ENCODE data around the gene HDHD5. TPM values are rescaled to one million over a fixed set of nuclear protein-coding genes. Genes with fewer than 3 reads are reported as not detected.
A peak's percentile ranks its signal among the peaks of the same experiment; 100 is the strongest.

Gene HDHD5
- total RNA-seq, 1 donor from 2014 or later = 27.6 TPM

DNA sequence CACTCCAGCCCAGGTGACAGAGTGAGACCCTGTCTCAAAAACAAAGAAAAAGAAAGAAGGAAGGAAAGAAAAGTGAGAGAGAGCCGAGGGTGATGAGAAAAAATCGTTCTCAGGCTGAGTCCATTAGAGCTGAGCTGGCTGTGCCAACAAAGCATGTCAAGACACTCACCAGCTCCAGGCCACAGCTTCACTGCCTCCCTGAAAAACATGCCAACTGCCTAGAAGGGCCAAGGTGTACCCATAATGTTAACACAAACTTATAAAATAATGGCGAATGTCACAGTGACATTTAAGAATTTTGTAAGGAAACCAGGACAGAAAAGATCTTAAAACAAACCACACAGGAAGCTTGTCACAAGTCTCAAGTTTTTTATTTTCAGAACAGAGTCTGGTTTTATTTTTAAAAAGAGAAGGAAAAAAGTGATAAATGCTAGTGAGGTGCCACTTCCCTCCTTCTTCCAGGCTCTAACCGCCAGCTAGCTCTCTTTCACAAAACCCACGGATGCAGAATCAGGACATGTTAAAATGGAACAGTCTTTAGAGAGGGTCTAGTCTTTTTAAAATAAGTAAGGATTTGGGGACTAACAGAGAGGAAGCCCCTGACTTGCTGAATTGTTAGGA lies 43.0 kb downstream of the HDHD5 start:
- Histone ChIP-seq H3K4me3 (ENCODE audit: insufficient read depth, low read depth, low read length) (no peak overlapping the region), H3K79me2 (ENCODE audit: insufficient read depth, low read length) (no peaks in the 10 kb centered on the region), H3K27me3 (ENCODE audit: insufficient read depth, low read length) (peaks cover 6% of the 10 kb centered on the region), H3K27ac (ENCODE audit: low read depth, low read length) (no peak overlapping the region), H3K4me2 (ENCODE audit: low read length) (no peak overlapping the region), H4K20me1 (ENCODE audit: insufficient read depth, low read length) (peaks cover 9% of the 10 kb centered on the region), H2AFZ (ENCODE audit: low read depth, low read length) (no peak overlapping the region), H3K9ac (ENCODE audit: low read length) (no peak overlapping the region), H3K9me3 (ENCODE audit: insufficient read depth, low read depth, low read length) (no peaks in the 10 kb centered on the region), H3K36me3 (ENCODE audit: insufficient read depth, low read length) (no peaks in the 10 kb centered on the region), H3K4me1 (ENCODE audit: insufficient read depth, low read length) (no peaks in the 10 kb centered on the region)
- no peak for TF ChIP-seq EZH2 (IDR thresholded peaks at IDR 0.05; ENCODE audit: insufficient read depth, low read length)
- TF ChIP-seq, protein P1, sequence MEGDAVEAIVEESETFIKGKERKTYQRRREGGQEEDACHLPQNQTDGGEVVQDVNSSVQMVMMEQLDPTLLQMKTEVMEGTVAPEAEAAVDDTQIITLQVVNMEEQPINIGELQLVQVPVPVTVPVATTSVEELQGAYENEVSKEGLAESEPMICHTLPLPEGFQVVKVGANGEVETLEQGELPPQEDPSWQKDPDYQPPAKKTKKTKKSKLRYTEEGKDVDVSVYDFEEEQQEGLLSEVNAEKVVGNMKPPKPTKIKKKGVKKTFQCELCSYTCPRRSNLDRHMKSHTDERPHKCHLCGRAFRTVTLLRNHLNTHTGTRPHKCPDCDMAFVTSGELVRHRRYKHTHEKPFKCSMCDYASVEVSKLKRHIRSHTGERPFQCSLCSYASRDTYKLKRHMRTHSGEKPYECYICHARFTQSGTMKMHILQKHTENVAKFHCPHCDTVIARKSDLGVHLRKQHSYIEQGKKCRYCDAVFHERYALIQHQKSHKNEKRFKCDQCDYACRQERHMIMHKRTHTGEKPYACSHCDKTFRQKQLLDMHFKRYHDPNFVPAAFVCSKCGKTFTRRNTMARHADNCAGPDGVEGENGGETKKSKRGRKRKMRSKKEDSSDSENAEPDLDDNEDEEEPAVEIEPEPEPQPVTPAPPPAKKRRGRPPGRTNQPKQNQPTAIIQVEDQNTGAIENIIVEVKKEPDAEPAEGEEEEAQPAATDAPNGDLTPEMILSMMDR (IDR thresholded peaks at IDR 0.05; ENCODE audit: insufficient read depth, low read depth, low read length) = no peak
- Mint-ChIP-seq H3K4me3 (ENCODE audit: unreplicated experiment) (no peak overlapping the region), H3K9me3 (ENCODE audit: unreplicated experiment) (no peaks in the 10 kb centered on the region), H3K36me3 (ENCODE audit: low read depth, unreplicated experiment) (peaks cover 3% of the 10 kb centered on the region), H3K4me1 (ENCODE audit: low read depth, unreplicated experiment) (peaks cover 9% of the 10 kb centered on the region), H3K27ac (ENCODE audit: unreplicated experiment) (peak overlapping the region; percentile 20), H3K27me3 (ENCODE audit: low read depth, unreplicated experiment) (peaks cover 10% of the 10 kb centered on the region)
- DNase-seq (ENCODE audit: low read depth) (no peak), FAIRE-seq (no peak)

- peaks cover 5% of the 10 kb centered on the region for H3K36me3 Mint-ChIP-seq (ENCODE audit: low read depth, unreplicated experiment)
- no peak overlapping the region for H3K27ac Mint-ChIP-seq (ENCODE audit: unreplicated experiment)
- Histone ChIP-seq H3K36me3 (ENCODE audit: insufficient read depth, low read length) (no peaks in the 10 kb centered on the region), H3K4me1 (ENCODE audit: insufficient read depth, low read length) (no peaks in the 10 kb centered on the region), H3K79me2 (ENCODE audit: insufficient read depth, low read length) (no peaks in the 10 kb centered on the region), H3K9me3 (ENCODE audit: insufficient read depth, low read depth, low read length) (no peaks in the 10 kb centered on the region), H3K27me3 (ENCODE audit: insufficient read depth, low read length) (peaks cover 6% of the 10 kb centered on the region), H4K20me1 (ENCODE audit: insufficient read depth, low read length) (peaks cover 9% of the 10 kb centered on the region), H3K9ac (ENCODE audit: low read length) (no peak overlapping the region), H3K4me2 (ENCODE audit: low read length) (no peak overlapping the region), H3K27ac (ENCODE audit: low read depth, low read length) (no peak overlapping the region), H2AFZ (ENCODE audit: low read depth, low read length) (no peak overlapping the region), H3K4me3 (ENCODE audit: insufficient read depth, low read depth, low read length) (no peak overlapping the region)
- H3K4me3 Mint-ChIP-seq (ENCODE audit: unreplicated experiment) = no peak overlapping the region
- peaks cover 10% of the 10 kb centered on the region for H3K27me3 Mint-ChIP-seq (ENCODE audit: low read depth, unreplicated experiment)
- H3K9me3 Mint-ChIP-seq (ENCODE audit: unreplicated experiment) = no peaks in the 10 kb centered on the region
- peaks cover 9% of the 10 kb centered on the region for H3K4me1 Mint-ChIP-seq (ENCODE audit: low read depth, unreplicated experiment)
- no peak for TF ChIP-seq EZH2 (IDR thresholded peaks at IDR 0.05; ENCODE audit: insufficient read depth, low read length)
- TF ChIP-seq, protein P1 (IDR thresholded peaks at IDR 0.05; ENCODE audit: insufficient read depth, low read depth, low read length) = no peak
- DNase-seq (ENCODE audit: low read depth) = no peak
- FAIRE-seq = no peak
These were observed 43.8 kb downstream of the HDHD5 start for GRCh38 chr22:17115236-17115635.

GRCh38 chr22:17114898-17115235 lies 44.2 kb downstream of the HDHD5 start:
- no peaks in the 10 kb centered on the region for H3K36me3 ChIP-seq (ENCODE audit: insufficient read depth, low read length)
- no peak overlapping the region for H3K4me3 ChIP-seq (ENCODE audit: insufficient read depth, low read depth, low read length)
- H3K36me3 Mint-ChIP-seq (ENCODE audit: low read depth, unreplicated experiment) = peaks cover 6% of the 10 kb centered on the region
- H3K4me2 ChIP-seq (ENCODE audit: low read length) = no peak overlapping the region
- H3K4me1 ChIP-seq (ENCODE audit: insufficient read depth, low read length) = no peaks in the 10 kb centered on the region
- H3K27me3 Mint-ChIP-seq (ENCODE audit: low read depth, unreplicated experiment) = peaks cover 10% of the 10 kb centered on the region
- H3K4me1 Mint-ChIP-seq (ENCODE audit: low read depth, unreplicated experiment) = peaks cover 9% of the 10 kb centered on the region
- H3K27me3 ChIP-seq (ENCODE audit: insufficient read depth, low read length) = peaks cover 6% of the 10 kb centered on the region
- no peak overlapping the region for H3K9ac ChIP-seq (ENCODE audit: low read length)
- no peak overlapping the region for H2AFZ ChIP-seq (ENCODE audit: low read depth, low read length)
- TF ChIP-seq, protein P1 (IDR thresholded peaks at IDR 0.05; ENCODE audit: insufficient read depth, low read depth, low read length) = no peak
- no peak for TF ChIP-seq EZH2 (IDR thresholded peaks at IDR 0.05; ENCODE audit: insufficient read depth, low read length)
- FAIRE-seq = no peak
- H3K27ac Mint-ChIP-seq (ENCODE audit: unreplicated experiment) = no peak overlapping the region
- H3K4me3 Mint-ChIP-seq (ENCODE audit: unreplicated experiment) = no peak overlapping the region
- no peaks in the 10 kb centered on the region for H3K9me3 Mint-ChIP-seq (ENCODE audit: unreplicated experiment)
- no peak overlapping the region for H3K27ac ChIP-seq (ENCODE audit: low read depth, low read length)
- H3K9me3 ChIP-seq (ENCODE audit: insufficient read depth, low read depth, low read length) = no peaks in the 10 kb centered on the region
- H3K79me2 ChIP-seq (ENCODE audit: insufficient read depth, low read length) = no peaks in the 10 kb centered on the region
- no peak for DNase-seq (ENCODE audit: low read depth)
- H4K20me1 ChIP-seq (ENCODE audit: insufficient read depth, low read length) = peaks cover 9% of the 10 kb centered on the region
